K562 (cell line): ENCODE results near the gene RSRP1. TPM values are rescaled to one million over a fixed set of nuclear protein-coding genes. Genes with fewer than 3 reads are reported as not detected.
A peak's percentile ranks its signal among the peaks of the same experiment; 100 is the strongest.

ENCODE experiments used
- ATAC-seq: fragments of 200-7000 bp; cut with Tn5 transposase; 3 replicates; pipeline ENCODE4 v1.9.1; 2020; ENCODE audit warnings: moderate library complexity
- BruUV-seq: library from RNA; stranded (reverse); fragments of 400-500 nt; replicated peaks from 2 replicates; lab custom pipeline; 2021; lab: Mats Ljungman, UMichigan
- CTCF ChIA-PET: fragments of 300-600 bp; formaldehyde crosslinking; extraction: SDS; loops from one replicate; lab custom pipeline; 2021; ENCODE audit warnings: low intra/inter-chr PET ratio; lab: Yijun Ruan, JAX
- POLR2A ChIA-PET: fragments of 300-600, 350-650 bp; sonication (Branson Sonifier 250); formaldehyde crosslinking; extraction: SDS; loops from one replicate; lab custom pipeline; 2021; ENCODE audit warnings: antibody characterized with exemption, inconsistent platforms; lab: Yijun Ruan, JAX
- DNase-seq, 4 experiments: peaks; one replicate each; pipeline versions ENCODE4 v3.0.0 to v3.0.0-alpha.2; 2011 to 2018; ENCODE audit warnings: low spot score in 3 of 4, mixed read lengths in 3 of 4; ENCODE audit errors: extremely low read depth in 1 of 4
- FAIRE-seq: peaks from 2 replicates; lab custom pipeline; 2011; peaks lifted over from hg19 to GRCh38; lab: Jason Lieb, UNC
- H2AFZ ChIP-seq: 2 replicates; pipeline ENCODE4 v1.6.0; 2011; ENCODE audit warnings: low read depth, low read length, control low read depth, inconsistent platforms
- H3K27ac ChIP-seq: fragments of 200-600 bp; 3 replicates; pipeline ENCODE4 v1.8.0; 2011; ENCODE audit warnings: low read depth, mild to moderate bottlenecking, control low read depth, inconsistent platforms, low read length, moderate library complexity, mixed read lengths; ENCODE audit errors: extremely low read depth
- H3K27me3 ChIP-seq, 2 experiments: fragments of 300-600 bp in 1 of 2; 2 replicates in 1 of 2; 3 replicates in 1 of 2; pipeline versions ENCODE4 v1.6.0 to v1.8.0; 2011; ENCODE audit warnings: inconsistent platforms in 2 of 2, low read length in 2 of 2, mild to moderate bottlenecking in 1 of 2, mixed read lengths in 1 of 2, moderate library complexity in 1 of 2; ENCODE audit not compliant: control insufficient read depth in 2 of 2, insufficient read depth in 2 of 2
- H3K36me3 ChIP-seq: fragments of 300-600 bp; 3 replicates; pipeline ENCODE4 v1.8.0; 2011; ENCODE audit warnings: mild to moderate bottlenecking, low read length, inconsistent platforms; ENCODE audit not compliant: control insufficient read depth, insufficient read depth
- H3K4me1 ChIP-seq, 2 experiments: fragments of 200-600 bp in 1 of 2; replicated peaks in 1 of 2; 2 replicates in 1 of 2; 3 replicates in 1 of 2; pipeline versions ENCODE4 v1.5.1 to v1.8.0; 2011; ENCODE audit warnings: inconsistent platforms in 2 of 2, low read length in 2 of 2, mild to moderate bottlenecking in 1 of 2, mixed read lengths in 1 of 2, moderate library complexity in 1 of 2; ENCODE audit not compliant: control insufficient read depth in 2 of 2, insufficient read depth in 2 of 2
- H3K4me2 ChIP-seq: 2 replicates; pipeline ENCODE4 v1.6.1; 2011; ENCODE audit warnings: low read length, control low read depth, inconsistent platforms, mixed read lengths; ENCODE audit not compliant: insufficient read depth
- H3K4me3 ChIP-seq: fragments of 200-600 bp; sonication (generic), shearing (Covaris generic); 2 replicates; pipeline ENCODE4 v1.5.1; 2016; ENCODE audit warnings: control low read depth, inconsistent platforms
- H3K79me2 ChIP-seq: fragments of 200-600 bp; 3 replicates; pipeline ENCODE4 v1.8.0; 2011; ENCODE audit warnings: low read length, inconsistent platforms; ENCODE audit not compliant: control insufficient read depth, insufficient read depth
- H3K9ac ChIP-seq, 2 experiments: 2 replicates each; pipeline versions ENCODE4 v1.6.0 to v1.6.1; 2011; ENCODE audit warnings: low read depth in 2 of 2, low read length in 2 of 2, control low read depth in 1 of 2, inconsistent platforms in 1 of 2, mild to moderate bottlenecking in 1 of 2, mixed read lengths in 1 of 2; ENCODE audit not compliant: insufficient read depth in 1 of 2
- H3K9me1 ChIP-seq: one replicate; pipeline ENCODE4 v1.6.0; 2011; ENCODE audit warnings: inconsistent platforms, mild to moderate bottlenecking, low read length, moderate library complexity; ENCODE audit not compliant: control insufficient read depth, insufficient read depth
- H3K9me3 ChIP-seq: replicated peaks from 2 replicates; pipeline ENCODE4 v1.5.1; 2011; ENCODE audit warnings: low read depth, low read length, inconsistent platforms; ENCODE audit not compliant: control insufficient read depth, insufficient read depth
- H4K20me1 ChIP-seq: replicated peaks from 2 replicates; pipeline ENCODE4 v1.6.1; 2011; ENCODE audit warnings: low read length, inconsistent platforms, mixed read lengths; ENCODE audit not compliant: control insufficient read depth, insufficient read depth
- ARID1B ChIP-seq: fragments of 450-650 bp; IDR thresholded peaks from 2 replicates; pipeline ENCODE4 v1.6.1; 2016; ENCODE audit warnings: antibody characterized with exemption, mild to moderate bottlenecking, inconsistent platforms
- BDP1 ChIP-seq: IDR thresholded peaks from 3 replicates; pipeline ENCODE4 v1.6.1; 2011; ENCODE audit not compliant: insufficient read length, insufficient read depth
- CAMTA2 ChIP-seq: fragments of 250-450 bp; sonication (Bioruptor Pico); conservative IDR thresholded peaks from 2 replicates; pipeline ENCODE4 v1.5.1; 2022
- ETV6 ChIP-seq, 3 experiments: fragments of 150-350 bp in 1 of 3; sonication (generic) in 1 of 3; formaldehyde crosslinking in 1 of 3; IDR thresholded peaks; 2 replicates each; pipeline versions ENCODE4 v1.6.1 to v1.8.0; 2014 to 2022; ENCODE audit warnings: borderline replicate concordance in 2 of 3, low read depth in 2 of 3, antibody characterized with exemption in 1 of 3, low read length in 1 of 3, mild to moderate bottlenecking in 1 of 3, missing genetic modification reagents in 1 of 3
- GABPB2 ChIP-seq: fragments of 250-450 bp; sonication (Bioruptor Pico); conservative IDR thresholded peaks from 2 replicates; pipeline ENCODE4 v1.5.1; 2021; ENCODE audit warnings: mild to moderate bottlenecking
- MBD2 ChIP-seq: sonication (generic); IDR thresholded peaks from 2 replicates; pipeline ENCODE4 v1.6.1; 2016; ENCODE audit warnings: low read depth, borderline replicate concordance
- MITF ChIP-seq: IDR thresholded peaks from 2 replicates; pipeline ENCODE4 v1.6.1; 2014; ENCODE audit warnings: antibody characterized with exemption
- RFX1 ChIP-seq: fragments of 450-650 bp; IDR thresholded peaks from 2 replicates; pipeline ENCODE4 v1.6.1; 2016; ENCODE audit warnings: mild to moderate bottlenecking, moderate library complexity
- SMARCB1 ChIP-seq: IDR thresholded peaks from 2 replicates; pipeline ENCODE4 v1.6.1; 2011; ENCODE audit warnings: improper control_type of control experiment, low read depth; ENCODE audit not compliant: insufficient read length
- SUPT5H ChIP-seq: fragments of 450-650 bp; IDR thresholded peaks from 2 replicates; pipeline ENCODE4 v1.6.1; 2016
- TEAD1 ChIP-seq, 2 experiments: fragments of 450-650 bp in 1 of 2; sonication (generic) in 1 of 2; formaldehyde crosslinking; IDR thresholded peaks; 2 replicates each; pipeline versions ENCODE4 v1.4.0 to v1.8.0; 2020 to 2022; ENCODE audit warnings: mild to moderate bottlenecking in 2 of 2, missing genetic modification reagents in 1 of 2
- WHSC1 ChIP-seq: IDR thresholded peaks from one replicate; pipeline ENCODE4 v1.6.1; 2012; ENCODE audit warnings: low read length, control low read depth, inconsistent platforms
- ZNF354B ChIP-seq: fragments of 250-450 bp; sonication (Bioruptor Pico); IDR thresholded peaks from 2 replicates; pipeline ENCODE4 v1.4.0; 2020
- WGBS: fragments of 100-300 bp; shearing (Covaris generic); methylation state at CpG from one replicate; pipeline ENCODE4 v1.1.6; 2016; ENCODE audit warnings: low coverage, mixed read lengths; ENCODE audit not compliant: insufficient coverage; ENCODE audit errors: missing lambda C conversion rate; 5-methylcytosine and 5-hydroxymethylcytosine counted together
- in situ Hi-C: fragments of 300-500 bp; cut with MboI; formaldehyde crosslinking; loops from 4 replicates; pipeline ENCODE4 v1.15.0; 2018; ENCODE audit warnings: inconsistent platforms, mixed read lengths
- intact Hi-C: fragments of 100-400 bp; cut with micrococcal nuclease; formaldehyde crosslinking; loops from 2 replicates; pipeline ENCODE4 v1.14.2; 2022
- polyA plus RNA-seq, 8 experiments: library from polyadenylated mRNA; depleted of rRNA in 4 of 8; stranded (reverse) in 5 of 8; unstranded in 3 of 8; fragments of >200 nt; fragmentation: Nextera tagmentation in 2 of 8; fragmentation: Illumina TruSeq in 1 of 8; extraction: Ambion mirVana in 2 of 8; extraction: Trizol in 1 of 8; gene quantifications; 2 replicates each; pipeline versions ENCODE4 v1.2.1 to v1.2.3, GENCODE V29; 2011 to 2014; ENCODE audit warnings: inconsistent platforms in 1 of 8, missing spikeins in 1 of 8
- total RNA-seq, 7 experiments: library from RNA; depleted of rRNA in 6 of 7; stranded (reverse); fragments of >200 nt in 6 of 7; fragmentation: Illumina TruSeq in 2 of 7; extraction: Trizol in 2 of 7; gene quantifications; 2 replicates each; pipeline versions ENCODE4 v1.2.1 to v1.2.3, GENCODE V29; 2011 to 2021; ENCODE audit warnings: low replicate concordance in 1 of 7
- TF ChIP-seq, protein P1 (sequence below): fragments of 450-650 bp; formaldehyde crosslinking; IDR thresholded peaks from 2 replicates; pipeline ENCODE4 v1.4.0; 2020; ENCODE audit warnings: mild to moderate bottlenecking, mixed read lengths
- TF ChIP-seq, protein P2 (sequence below): fragments of 250-450 bp; sonication (Bioruptor Pico); IDR thresholded peaks from 2 replicates; pipeline ENCODE4 v1.5.0; 2021; ENCODE audit warnings: mild to moderate bottlenecking, moderate library complexity

Gene RSRP1
- total and polyA plus RNA-seq, 9 of the 15 experiments (the other 6 are each of a cell fraction or from before 2014, with no cell fraction given), result 27.2 to 283 (median 146) TPM

- Histone ChIP-seq H3K36me3 (peaks cover 38% of the 10 kb centered on the region), H3K4me1 (peaks cover 21 to 29% of the 10 kb centered on the region in 2 experiments), H3K9me3 (no peaks in the 10 kb centered on the region), H3K4me2 (peak overlapping the region; percentile 98), H4K20me1 (peaks cover 27% of the 10 kb centered on the region), H3K27me3 (no peaks in the 10 kb centered on the region), H3K79me2 (peaks cover 43% of the 10 kb centered on the region), H3K9ac (peak overlapping the region; percentile 93 to 99), H3K4me3 (peak overlapping the region; percentile 69), H3K27ac (peak overlapping the region; percentile 93), H3K9me1 (no peaks in the 10 kb centered on the region), H2AFZ (peak overlapping the region; percentile 89)
- in situ Hi-C loops (no loop called here), intact Hi-C loops (loop anchor here (10.0 kb wide), 1 partner anchor 147 kb away; no protein-coding TSS in a partner anchor)
- FAIRE-seq (peak; percentile 35), DNase-seq (no peak), ATAC-seq (no peak)
- 29% methylated on average over 26 of the region's 30 CpGs for WGBS
- POLR2A ChIA-PET, result interaction anchor here (0.6 to 7.9 kb wide), 21 partner anchors 8 to 560 kb away, joined by 3 to 107 read pairs (median 4); partner anchors contain the start of genes MACO1 and SYF2
- CTCF ChIA-PET, result interaction anchor here (0.6 kb wide), 1 partner anchor 207 kb away, joined by 3 read pairs; no protein-coding TSS in a partner anchor
- BruUV-seq, result TSS peak; percentile 86
- TF ChIP-seq TEAD1 (CRISPR knock-in tag; IDR thresholded peaks at IDR 0.05) (0 out of 4 replicates have a peak, but pooled peaks of 1 of the 2 experiments have one; percentile 22), RFX1 (no peak), ETV6 (IDR thresholded peaks at IDR 0.05; ENCODE audit: borderline replicate concordance in 1 of 2, low read depth in 2 of 2, low read length in 1 of 2) (no peak), ETV6 (CRISPR knock-in tag; IDR thresholded peaks at IDR 0.05; ENCODE audit: borderline replicate concordance) (no peak), CAMTA2 (CRISPR knock-in tag) (no peak), MBD2 (no peak), GABPB2 (CRISPR knock-in tag) (no peak), ARID1B (0 out of 2 replicates have a peak, but pooled peaks have one; percentile 22), BDP1 (no peak), MITF (no peak), SUPT5H (no peak), SMARCB1 (no peak), WHSC1 (no peak), ZNF354B (no peak)
- TF ChIP-seq, protein P1, sequence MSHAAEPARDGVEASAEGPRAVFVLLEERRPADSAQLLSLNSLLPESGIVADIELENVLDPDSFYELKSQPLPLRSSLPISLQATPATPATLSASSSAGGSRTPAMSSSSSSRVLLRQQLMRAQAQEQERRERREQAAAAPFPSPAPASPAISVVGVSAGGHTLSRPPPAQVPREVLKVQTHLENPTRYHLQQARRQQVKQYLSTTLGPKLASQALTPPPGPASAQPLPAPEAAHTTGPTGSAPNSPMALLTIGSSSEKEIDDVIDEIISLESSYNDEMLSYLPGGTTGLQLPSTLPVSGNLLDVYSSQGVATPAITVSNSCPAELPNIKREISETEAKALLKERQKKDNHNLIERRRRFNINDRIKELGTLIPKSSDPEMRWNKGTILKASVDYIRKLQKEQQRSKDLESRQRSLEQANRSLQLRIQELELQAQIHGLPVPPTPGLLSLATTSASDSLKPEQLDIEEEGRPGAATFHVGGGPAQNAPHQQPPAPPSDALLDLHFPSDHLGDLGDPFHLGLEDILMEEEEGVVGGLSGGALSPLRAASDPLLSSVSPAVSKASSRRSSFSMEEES, result no peak
- TF ChIP-seq, protein P2, sequence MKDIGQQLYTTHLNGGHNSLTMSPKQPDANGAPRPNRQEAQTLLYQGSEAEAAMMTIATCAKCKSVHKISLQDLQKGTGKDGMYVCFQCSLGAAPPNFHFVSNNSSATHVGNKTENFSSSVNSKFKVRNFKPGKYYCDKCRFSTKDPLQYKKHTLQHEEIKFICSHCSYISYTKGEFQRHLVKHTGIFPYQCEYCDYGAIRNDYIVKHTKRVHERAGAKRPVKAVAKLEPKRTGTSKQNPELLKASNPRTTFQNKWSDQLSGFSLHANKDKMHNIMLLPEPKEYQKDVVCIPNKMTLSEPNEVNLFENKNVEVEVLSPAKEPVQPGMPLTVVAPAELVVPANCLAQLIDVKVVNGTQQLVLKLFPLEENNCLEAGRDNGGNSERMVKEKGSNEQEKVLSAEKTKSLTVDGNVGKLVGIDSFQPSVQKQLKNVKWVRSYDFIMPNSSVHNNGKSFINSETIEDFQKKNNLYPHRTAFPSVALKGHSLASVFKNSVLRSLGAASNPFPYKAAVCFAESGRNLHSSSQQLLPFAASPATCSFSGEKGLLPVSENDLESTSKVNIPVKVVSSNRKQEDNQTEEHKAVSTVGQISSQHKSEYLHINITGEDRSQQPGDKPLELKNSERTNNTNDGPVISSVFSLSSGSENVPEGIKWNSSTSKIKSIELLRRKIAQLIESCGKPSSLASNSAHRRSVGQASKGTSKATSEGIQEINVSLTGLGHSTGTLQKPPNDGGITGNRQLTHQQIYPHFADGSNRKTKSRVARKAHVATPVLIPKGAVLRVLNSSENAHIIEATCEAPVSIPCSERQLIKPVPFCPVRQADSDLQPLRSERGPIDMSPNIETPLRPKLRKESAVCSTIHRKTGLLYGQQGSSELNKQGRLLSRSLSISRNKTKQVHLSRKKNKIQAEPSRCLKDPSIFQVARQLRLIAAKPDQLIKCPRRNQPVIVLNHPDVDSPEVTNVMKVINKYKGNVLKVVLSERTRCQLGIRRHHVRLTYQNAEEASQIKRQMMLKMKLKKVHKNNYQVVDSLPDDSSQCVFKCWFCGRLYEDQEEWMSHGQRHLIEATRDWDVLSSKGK, result no peak
Observed at GRCh38 chr1:25247829-25248754, 838 bp upstream of the RSRP1 start.
